HEK293T (cell line): ENCODE measurements around the gene PNPO.
A peak's percentile ranks its signal among the peaks of the same experiment; 100 is the strongest.

Experiments used
- CTCF ChIA-PET: fragments of 350-600 bp; formaldehyde crosslinking; extraction: SDS; loops from one replicate; lab custom pipeline; 2021; ENCODE audit warnings: antibody characterized with exemption, inconsistent platforms; lab: Yijun Ruan, JAX
- POLR2A ChIA-PET: fragments of 350-600 bp; formaldehyde crosslinking; extraction: SDS; loops from one replicate; lab custom pipeline; 2020; ENCODE audit warnings: antibody characterized with exemption, inconsistent platforms; lab: Yijun Ruan, JAX
- DNase-seq: peaks from one replicate; pipeline ENCODE4 v3.0.0; 2012; ENCODE audit warnings: mixed read lengths; ENCODE audit errors: extremely low spot score
- ARNT ChIP-seq: fragments of 450-650 bp; IDR thresholded peaks from 2 replicates; pipeline ENCODE4 v1.6.1; 2017; ENCODE audit warnings: mild to moderate bottlenecking
- BHLHE40 ChIP-seq: fragments of 450-650 bp; IDR thresholded peaks from 2 replicates; pipeline ENCODE4 v1.6.1; 2016; ENCODE audit warnings: mild to moderate bottlenecking, moderate library complexity, borderline replicate concordance
- CTBP1 ChIP-seq: fragments of 450-650 bp; IDR thresholded peaks from 2 replicates; pipeline ENCODE4 v1.6.1; 2016; ENCODE audit warnings: borderline replicate concordance
- ELF4 ChIP-seq: fragments of 450-650 bp; IDR thresholded peaks from 2 replicates; pipeline ENCODE4 v1.6.1; 2017; ENCODE audit warnings: antibody characterized with exemption
- FOXA1 ChIP-seq: fragments of 450-650 bp; IDR thresholded peaks from 2 replicates; pipeline ENCODE4 v1.6.1; 2016; ENCODE audit warnings: mild to moderate bottlenecking
- FOXK2 ChIP-seq: fragments of 450-650 bp; IDR thresholded peaks from 2 replicates; pipeline ENCODE4 v1.6.1; 2016; ENCODE audit warnings: mild to moderate bottlenecking
- FOXM1 ChIP-seq: fragments of 450-650 bp; IDR thresholded peaks from 2 replicates; pipeline ENCODE4 v1.6.1; 2017; ENCODE audit warnings: mild to moderate bottlenecking, borderline replicate concordance
- HDGF ChIP-seq: fragments of 450-650 bp; IDR thresholded peaks from 2 replicates; pipeline ENCODE4 v1.6.1; 2017; ENCODE audit warnings: antibody characterized with exemption, borderline replicate concordance
- L3MBTL2 ChIP-seq: fragments of 450-650 bp; conservative IDR thresholded peaks from 2 replicates; pipeline ENCODE4 v1.6.1; 2016; ENCODE audit warnings: mild to moderate bottlenecking
- LEF1 ChIP-seq: fragments of 450-650 bp; IDR thresholded peaks from 2 replicates; pipeline ENCODE4 v1.6.1; 2017; ENCODE audit warnings: mild to moderate bottlenecking, borderline replicate concordance
- NFRKB ChIP-seq: fragments of 450-650 bp; IDR thresholded peaks from 2 replicates; pipeline ENCODE4 v1.6.1; 2016; ENCODE audit warnings: mild to moderate bottlenecking, moderate library complexity
- PKNOX1 ChIP-seq: fragments of 450-650 bp; IDR thresholded peaks from 2 replicates; pipeline ENCODE4 v1.6.1; 2016
- SP1 ChIP-seq: fragments of 450-650 bp; IDR thresholded peaks from 2 replicates; pipeline ENCODE4 v1.6.1; 2017
- SUZ12 ChIP-seq: fragments of 450-650 bp; IDR thresholded peaks from 2 replicates; pipeline ENCODE4 v1.6.1; 2016; ENCODE audit warnings: mild to moderate bottlenecking
- TARDBP ChIP-seq: fragments of 450-650 bp; IDR thresholded peaks from 2 replicates; pipeline ENCODE4 v1.6.1; 2016
- ZNF384 ChIP-seq: fragments of 450-650 bp; IDR thresholded peaks from 2 replicates; pipeline ENCODE4 v1.6.1; 2016

PNPO gene

GRCh38 chr17:47902039-47902744 lies 39.2 kb upstream of the PNPO start:
- ChIA-PET POLR2A (interaction anchor here (0.7 to 1.6 kb wide), 2 partner anchors 39 to 81 kb away, joined by 3 read pairs; partner anchors contain the start of genes OSBPL7 and PNPO), CTCF (no interaction called here)
- no peak for TF ChIP-seq SUZ12
- peak; percentile 74 for TF ChIP-seq PKNOX1
- DNase-seq: no peak

GRCh38 chr17:47905221-47905733 lies 36.1 kb upstream of the PNPO start:
- POLR2A ChIA-PET: interaction anchor here (1.0 to 2.2 kb wide), 3 partner anchors 10 to 68 kb away, joined by 3 to 13 read pairs (median 3); partner anchors contain the start of genes PNPO and SP2
- TF ChIP-seq FOXA1: no peak
- TF ChIP-seq BHLHE40: no peak
- no peak for TF ChIP-seq FOXM1
- TF ChIP-seq FOXK2: no peak
- no peak for TF ChIP-seq LEF1
- TF ChIP-seq PKNOX1: no peak
- no peak for TF ChIP-seq TARDBP
- no peak for TF ChIP-seq HDGF
- no peak for TF ChIP-seq ZNF384
- no peak for TF ChIP-seq L3MBTL2
- TF ChIP-seq SP1: no peak
- TF ChIP-seq ELF4: no peak
- DNase-seq: no peak
- CTCF ChIA-PET: no interaction called here

- ChIA-PET POLR2A (interaction anchor here (2.2 kb wide), 1 partner anchor 11 kb away, joined by 13 read pairs; the partner anchor contains the start of gene SP2), CTCF (no interaction called here)
- DNase-seq: no peak
- no peak for TF ChIP-seq L3MBTL2
- no peak for TF ChIP-seq ARNT
- no peak for TF ChIP-seq TARDBP
- no peak for TF ChIP-seq CTBP1
- TF ChIP-seq FOXA1: no peak
- TF ChIP-seq SP1: no peak
- no peak for TF ChIP-seq LEF1
- no peak for TF ChIP-seq FOXK2
- TF ChIP-seq FOXM1: no peak
- no peak for TF ChIP-seq ZNF384
Observed at GRCh38 chr17:47906443-47906842, 34.9 kb upstream of the PNPO start.

- CTCF ChIA-PET: interaction anchor here (0.6 kb wide), 1 partner anchor 45 kb away, joined by 3 read pairs; no protein-coding TSS in a partner anchor
- DNase-seq: no peak
- POLR2A ChIA-PET: interaction anchor here (0.7 to 1.0 kb wide), 2 partner anchors 11 to 12 kb away, joined by 3 to 6 read pairs; partner anchors contain the start of gene SP2
- TF ChIP-seq ZNF384 (no peak), CTBP1 (no peak), SUZ12 (no peak), LEF1 (no peak), HDGF (no peak)
Observed at GRCh38 chr17:47907932-47908562, 33.3 kb upstream of the PNPO start.

GRCh38 chr17:47913050-47913449 lies 28.3 kb upstream of the PNPO start:
- CTCF ChIA-PET: no interaction called here
- no peak for DNase-seq
- POLR2A ChIA-PET: interaction anchor here (1.4 kb wide), 1 partner anchor 28 kb away, joined by 3 read pairs; the partner anchor contains the start of gene PNPO
- TF ChIP-seq L3MBTL2: no peak
- no peak for TF ChIP-seq TARDBP
- TF ChIP-seq ARNT: no peak
- TF ChIP-seq ZNF384: no peak

GRCh38 chr17:47914306-47914948 lies 26.9 kb upstream of the PNPO start:
- ChIA-PET CTCF (no interaction called here), POLR2A (interaction anchor here (0.7 to 1.2 kb wide), 2 partner anchors 19 to 27 kb away, joined by 3 to 5 read pairs; partner anchors contain the start of genes PNPO and SP2)
- TF ChIP-seq HDGF (no peak), BHLHE40 (no peak), FOXM1 (no peak), FOXK2 (no peak), NFRKB (no peak), LEF1 (no peak), ELF4 (no peak)

More at GRCh38 chr17:47914306-47914948, 26.9 kb upstream of the PNPO start:
- no peak for DNase-seq
